ENCODE measurements around the gene KLHL8. TPM values are rescaled to one million over a fixed set of nuclear protein-coding genes. Genes with fewer than 3 reads are reported as not detected.

KLHL8 gene
- total RNA-seq, 1 experiment from 2014 or later, result 24.2 TPM

GRCh38 chr4:87116231-87116630, 104.2 kb downstream of the KLHL8 start:
- POLR2A ChIA-PET, result no interaction called here
- no TSS peak for BruUV-seq (replicated peaks)

More at GRCh38 chr4:87116231-87116630, 104.2 kb downstream of the KLHL8 start:
- intact Hi-C loops (cut with micrococcal nuclease), result no loop called here
- Histone ChIP-seq H2AFZ (ENCODE audit: low read depth, low read length, poor library complexity, severe bottlenecking) (no peak overlapping the region), H3K9ac (ENCODE audit: low read length) (no peak overlapping the region), H3K9me3 (ENCODE audit: control insufficient read depth in 1 of 2, insufficient read depth in 1 of 2, low read depth in 1 of 2, low read length in 2 of 2) (no peaks in the 10 kb centered on the region), H3K27ac (ENCODE audit: low read depth, low read length) (no peak overlapping the region), H3K4me1 (ENCODE audit: control insufficient read depth in 1 of 2, insufficient read depth in 2 of 2, low read length in 2 of 2) (no peaks in the 10 kb centered on the region), H4K20me1 (ENCODE audit: insufficient read depth) (no peaks in the 10 kb centered on the region), H3K9me2 (ENCODE audit: insufficient read depth) (no peaks in the 10 kb centered on the region), H3K4me3 (replicated peaks in 1 of 2; ENCODE audit: low read depth in 1 of 2, low read length in 2 of 2) (no peak overlapping the region), H3K79me2 (ENCODE audit: insufficient read depth, low read length) (no peaks in the 10 kb centered on the region), H3K27me3 (ENCODE audit: insufficient read depth, low read length) (no peaks in the 10 kb centered on the region), H3K36me3 (ENCODE audit: control insufficient read depth in 1 of 2, insufficient read depth in 2 of 2, low read length in 2 of 2) (peaks cover 5% of the 10 kb centered on the region in 2 experiments; a peak in 1 of 4 replicates), H3K4me2 (ENCODE audit: low read length) (no peak overlapping the region)
- ChIA-PET RAD21 (ENCODE audit: low non-redundant PET in 1 of 2, low total read pairs in 2 of 2, uncharacterized antibody in 2 of 2, unreplicated experiment in 2 of 2) (no interaction called here), CTCF (no interaction called here)
- TF ChIP-seq YY1 (IDR thresholded peaks at IDR 0.05; ENCODE audit: extremely low read depth, insufficient replicate concordance, low read depth, low read length), result no peak
- TF ChIP-seq ZFX (IDR thresholded peaks at IDR 0.05), result no peak
- TF ChIP-seq FOSL1 (IDR thresholded peaks at IDR 0.05; ENCODE audit: low read depth), result no peak
- no peak for TF ChIP-seq EZH2phosphoT487 (IDR thresholded peaks at IDR 0.05; ENCODE audit: borderline replicate concordance)
- no peak for TF ChIP-seq CTCF (IDR thresholded peaks at IDR 0.05 in 2 of 3, conservative IDR thresholded peaks at IDR 0.05 in 1 of 3; ENCODE audit: borderline replicate concordance in 1 of 3, insufficient read depth in 1 of 3, low read depth in 2 of 3, low read length in 2 of 3)
- TF ChIP-seq ZNF274 (IDR thresholded peaks at IDR 0.05; ENCODE audit: low read depth, low read length), result no peak
- TF ChIP-seq EGR1 (IDR thresholded peaks at IDR 0.05; ENCODE audit: low read depth), result no peak
- TF ChIP-seq REST (IDR thresholded peaks at IDR 0.05; ENCODE audit: low read depth), result no peak
- no peak for TF ChIP-seq SIN3A (IDR thresholded peaks at IDR 0.05; ENCODE audit: low read depth)
- TF ChIP-seq RAD21 (IDR thresholded peaks at IDR 0.05; ENCODE audit: low read depth), result no peak
- TF ChIP-seq ZBTB33 (IDR thresholded peaks at IDR 0.05; ENCODE audit: extremely low read depth, insufficient replicate concordance, low read length), result no peak
- no peak for TF ChIP-seq ELF1 (IDR thresholded peaks at IDR 0.05; ENCODE audit: borderline replicate concordance, low read depth)
- no peak for TF ChIP-seq MAX (IDR thresholded peaks at IDR 0.05)
- no peak for TF ChIP-seq POLR2A (IDR thresholded peaks at IDR 0.05; ENCODE audit: borderline replicate concordance, extremely low read depth, insufficient read depth, insufficient read length)
- TF ChIP-seq SP1 (IDR thresholded peaks at IDR 0.05; ENCODE audit: low read depth), result no peak
- TF ChIP-seq EZH2 (IDR thresholded peaks at IDR 0.05), result no peak
- no peak for TF ChIP-seq CBX3 (IDR thresholded peaks at IDR 0.05; ENCODE audit: low read depth)
- no peak for DNase-seq (ENCODE audit: low read depth, low spot score)
- no peak for ATAC-seq

Measured in HCT116 (cell line).